HG03045 (cell line): ENCODE measurements around the gene MRPL18.
"Not testable (repeated sequence)": the region's sequence is repeated elsewhere in the genome, so short reads cannot be mapped to it uniquely, and the experiment has no call there.

Experiments
- ATAC-seq: cut with Tn5 transposase; IDR thresholded peaks from one replicate; pipeline ENCODE4 v1.9.1; 2021; ENCODE audit warnings: mild to moderate bottlenecking, moderate library complexity; ENCODE audit not compliant: unreplicated experiment

Gene MRPL18

DNA sequence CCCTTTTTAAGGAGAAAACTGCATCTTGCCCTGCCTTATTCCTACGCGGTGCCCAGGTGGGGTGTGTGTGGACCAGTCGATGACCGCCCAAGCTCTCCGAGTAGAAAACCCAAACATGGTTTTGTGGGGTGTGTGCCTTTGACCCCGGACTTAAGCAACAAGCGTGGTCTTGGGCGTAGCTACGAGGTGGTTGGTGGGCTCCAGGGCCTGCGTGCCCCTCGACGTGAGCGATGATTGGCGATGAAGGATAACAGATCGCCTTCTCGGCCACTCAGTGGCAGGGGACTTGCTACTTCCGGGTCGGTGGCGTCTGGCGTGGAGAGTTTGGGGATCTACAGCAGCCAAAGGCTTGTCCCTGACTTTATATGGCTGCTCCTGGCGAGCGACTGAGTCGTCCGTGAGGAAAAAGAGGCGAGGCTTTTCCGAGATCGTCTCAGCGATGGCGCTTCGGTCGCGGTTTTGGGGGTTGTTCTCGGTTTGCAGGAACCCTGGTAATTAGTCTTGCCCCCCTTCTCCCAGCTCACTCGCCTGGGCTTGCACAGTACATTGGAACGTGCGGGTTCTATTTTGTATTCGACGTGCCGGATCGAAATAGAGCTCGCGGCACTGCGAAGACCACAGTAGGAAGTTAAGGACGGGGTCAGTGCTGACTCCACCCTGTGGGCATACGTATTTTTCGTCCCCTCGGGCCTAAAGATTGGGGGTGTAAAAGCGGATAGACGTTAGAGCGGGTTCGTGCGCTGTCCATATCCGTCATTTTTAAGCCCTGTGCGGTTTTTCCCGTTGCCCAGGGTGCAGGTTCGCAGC, at the start of gene MRPL18:
Gene MRPL18 (plus strand): TSS at position 319 of the 807 bp plus-strand sequence. CDS start 121 bp downstream, at position 440.
- peak; percentile 81 for ATAC-seq

DNA sequence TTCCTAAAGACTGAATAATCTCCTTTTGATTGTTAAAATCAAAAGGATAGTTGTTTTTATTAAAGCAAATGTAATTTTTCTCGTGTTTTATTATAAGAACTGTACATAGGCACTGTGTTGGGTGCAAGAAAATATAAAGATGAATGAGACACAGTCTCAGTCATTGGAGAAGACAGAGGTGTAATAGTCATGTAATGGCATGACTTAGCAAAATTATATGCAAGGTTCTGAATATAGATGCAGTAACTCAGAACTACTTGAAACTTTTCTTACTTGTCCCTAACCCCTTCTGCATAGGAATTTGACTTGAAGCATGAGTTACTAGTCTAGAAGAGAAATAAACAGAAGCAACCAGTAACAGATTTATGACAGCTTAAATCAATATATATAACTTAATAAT, 48.1 kb upstream of the MRPL18 start:
- no peak for ATAC-seq

DNA sequence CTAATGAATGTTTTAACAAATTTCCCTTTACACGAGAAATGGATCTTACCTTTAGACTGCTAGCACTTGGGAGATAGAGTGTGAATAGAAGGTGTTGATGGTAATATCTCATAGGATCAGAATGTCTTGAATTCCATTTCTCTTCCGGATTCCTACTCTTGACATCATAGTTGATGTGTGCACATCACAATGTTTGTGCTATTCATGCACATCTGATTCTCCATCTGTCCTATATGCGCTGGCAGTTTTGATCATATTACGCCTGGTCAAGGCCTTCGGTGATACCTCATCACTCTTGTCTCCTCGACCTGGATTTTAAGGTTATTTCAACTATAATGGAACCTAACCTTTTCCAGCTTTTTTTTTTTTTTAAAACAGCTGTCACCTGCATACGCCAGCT, 45.2 kb upstream of the MRPL18 start:
- no peak for ATAC-seq

DNA sequence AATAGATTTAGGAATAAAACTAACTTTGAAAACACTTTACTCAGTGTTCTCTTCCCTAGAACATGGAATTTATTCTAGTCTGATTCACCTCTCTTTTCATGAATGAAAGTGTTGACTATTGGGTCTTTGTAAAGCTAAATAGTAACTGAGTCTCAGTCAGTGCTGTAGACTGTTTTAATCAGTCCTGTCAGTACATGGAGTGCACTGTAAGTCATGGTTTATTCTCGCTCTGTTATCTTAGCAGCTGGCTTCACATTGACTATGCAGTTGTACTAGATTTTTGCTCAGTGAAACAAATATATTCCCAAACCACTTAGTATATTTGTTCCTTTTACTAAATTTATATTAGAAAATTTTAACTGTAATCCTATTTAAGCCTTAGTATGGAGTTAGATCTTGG, 43.5 kb upstream of the MRPL18 start:
- ATAC-seq: no peak

DNA sequence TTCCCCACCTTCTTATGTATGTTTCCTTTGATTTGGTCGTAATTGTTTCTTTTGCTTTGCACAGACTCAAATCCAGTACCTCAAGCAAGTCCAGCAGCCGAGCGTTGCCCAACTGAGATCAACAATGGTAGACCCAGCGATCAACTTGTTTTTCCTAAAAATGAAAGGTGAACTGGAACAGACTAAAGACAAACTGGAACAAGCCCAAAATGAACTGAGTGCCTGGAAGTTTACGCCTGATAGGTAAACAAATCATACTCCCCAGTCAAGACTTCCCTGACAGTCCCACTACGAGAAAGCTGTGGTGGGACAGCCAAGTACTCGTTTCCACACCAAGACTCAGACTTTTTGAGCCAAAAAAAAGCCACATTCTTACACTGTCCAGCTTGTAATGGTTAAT, 42.1 kb upstream of the MRPL18 start:
- ATAC-seq: not testable (repeated sequence)

DNA sequence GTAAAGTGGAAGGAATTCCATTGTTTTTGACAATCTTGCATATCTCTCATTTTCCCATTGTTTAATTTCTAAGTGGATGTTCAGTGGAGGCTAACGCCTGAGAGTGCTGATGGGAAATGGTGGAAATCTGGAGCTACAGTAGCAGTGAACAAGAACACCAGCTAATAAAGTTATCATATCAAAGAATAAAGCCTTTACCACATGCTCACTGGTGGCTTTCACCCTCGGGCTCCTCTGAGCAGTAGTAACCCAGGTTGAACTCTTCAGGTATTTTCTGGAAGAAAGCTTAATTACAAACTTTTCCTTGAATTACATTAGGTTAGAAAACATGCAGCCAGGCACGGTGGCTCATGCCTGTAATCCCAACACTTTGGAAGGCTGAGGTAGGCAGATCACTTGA, 38.8 kb upstream of the MRPL18 start:
- ATAC-seq: no peak

DNA sequence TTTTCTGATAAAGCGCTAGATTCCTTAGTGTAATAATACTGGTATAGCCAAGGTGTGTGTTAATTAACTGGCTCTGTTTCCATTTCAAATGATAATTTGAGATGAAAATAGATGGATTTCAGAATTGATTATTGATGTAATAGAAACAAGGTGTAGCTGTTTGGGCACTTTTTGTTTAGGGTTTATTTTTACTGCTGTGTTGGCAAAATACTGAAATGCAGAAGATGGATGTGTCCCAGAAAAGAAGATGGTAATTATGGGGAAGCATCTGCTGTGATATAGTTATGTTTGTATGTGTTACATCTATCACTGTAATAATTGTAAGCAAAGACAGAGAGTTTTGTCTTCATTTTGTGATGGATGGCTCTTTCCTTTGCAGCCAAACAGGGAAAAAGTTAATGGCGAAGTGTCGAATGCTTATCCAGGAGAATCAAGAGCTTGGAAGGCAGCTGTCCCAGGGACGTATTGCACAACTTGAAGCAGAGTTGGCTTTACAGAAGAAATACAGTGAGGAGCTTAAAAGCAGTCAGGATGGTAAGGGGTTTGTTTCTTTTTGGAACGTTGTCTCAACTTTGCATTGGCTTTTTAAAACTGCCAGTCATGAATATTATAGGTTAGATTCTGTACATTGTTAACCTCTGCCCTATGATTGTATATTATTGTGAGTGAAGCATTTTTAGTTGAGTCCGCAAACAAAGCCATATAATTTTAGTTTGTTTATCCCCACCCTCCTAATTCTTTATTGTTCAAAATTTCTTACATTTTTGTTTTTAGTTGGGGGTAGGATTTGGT, 37.0 kb upstream of the MRPL18 start:
- no peak for ATAC-seq

DNA sequence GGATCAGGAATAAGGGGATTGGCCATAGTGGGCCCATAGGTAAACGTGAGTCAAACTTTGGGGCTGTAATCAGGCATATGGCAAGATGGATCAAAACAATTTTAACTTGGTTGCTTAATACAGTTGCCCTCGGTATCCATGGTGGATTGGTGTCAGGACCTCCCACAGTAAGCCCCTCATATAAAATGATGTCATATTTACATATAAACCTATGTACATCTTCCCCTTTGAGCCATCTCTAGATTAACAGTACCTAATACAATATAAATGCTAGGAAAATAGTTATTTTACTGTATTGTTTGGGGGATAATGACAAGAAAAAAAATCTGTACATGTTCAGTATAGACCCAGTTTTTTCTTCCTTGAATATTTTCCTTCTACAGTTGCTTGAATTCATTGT, 35.9 kb upstream of the MRPL18 start:
- no peak for ATAC-seq

DNA sequence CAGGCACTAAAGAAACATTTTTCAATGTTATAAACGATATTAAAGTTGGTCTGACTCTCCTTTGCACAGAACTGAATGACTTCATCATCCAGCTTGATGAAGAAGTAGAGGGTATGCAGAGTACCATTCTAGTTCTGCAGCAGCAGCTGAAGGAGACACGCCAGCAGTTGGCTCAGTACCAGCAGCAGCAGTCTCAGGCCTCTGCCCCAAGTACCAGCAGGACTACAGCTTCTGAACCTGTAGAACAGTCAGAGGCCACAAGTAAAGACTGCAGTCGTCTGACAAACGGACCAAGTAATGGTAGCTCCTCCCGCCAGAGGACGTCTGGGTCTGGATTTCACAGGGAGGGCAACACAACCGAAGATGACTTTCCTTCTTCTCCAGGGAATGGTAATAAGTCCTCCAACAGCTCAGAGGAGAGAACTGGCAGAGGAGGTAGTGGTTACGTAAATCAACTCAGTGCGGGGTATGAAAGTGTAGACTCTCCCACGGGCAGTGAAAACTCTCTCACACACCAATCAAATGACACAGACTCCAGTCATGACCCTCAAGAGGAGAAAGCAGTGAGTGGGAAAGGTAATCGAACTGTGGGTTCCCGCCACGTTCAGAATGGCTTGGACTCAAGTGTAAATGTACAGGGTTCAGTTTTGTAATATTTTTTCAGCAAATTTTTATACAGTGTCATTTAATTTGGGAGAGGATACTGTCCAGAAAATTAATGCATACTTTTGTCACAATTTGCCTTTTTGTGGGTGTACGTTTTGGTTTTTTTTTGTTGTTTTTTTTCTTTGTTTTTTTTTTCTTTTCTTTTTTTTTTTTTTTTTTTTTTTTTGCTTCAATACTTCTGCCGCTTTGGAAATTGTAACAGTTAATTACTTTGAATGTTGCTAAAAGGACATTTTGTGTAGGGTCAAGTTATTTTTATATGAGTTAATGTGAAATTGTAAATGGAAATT, 35.0 kb upstream of the MRPL18 start:
- ATAC-seq: no peak

DNA sequence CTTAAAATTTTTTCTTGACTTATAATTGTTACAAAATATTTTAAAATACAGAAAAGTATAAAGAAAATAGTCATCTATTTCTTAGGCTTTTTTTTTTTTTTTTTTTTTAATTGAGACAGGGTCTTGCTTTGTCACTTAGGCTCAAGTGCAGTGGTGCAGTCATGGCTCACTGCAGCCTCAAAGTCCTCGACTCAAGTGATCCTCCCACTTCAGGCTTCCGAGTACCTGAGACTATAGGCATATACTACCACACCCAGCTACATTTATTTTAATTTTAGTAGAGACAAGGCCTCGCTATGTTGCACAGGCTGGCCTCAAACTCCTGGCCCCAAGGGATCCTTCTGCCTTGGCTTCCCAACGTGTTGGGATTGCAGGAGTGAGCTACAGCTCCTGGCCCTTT, 33.8 kb upstream of the MRPL18 start:
- ATAC-seq: no peak

DNA sequence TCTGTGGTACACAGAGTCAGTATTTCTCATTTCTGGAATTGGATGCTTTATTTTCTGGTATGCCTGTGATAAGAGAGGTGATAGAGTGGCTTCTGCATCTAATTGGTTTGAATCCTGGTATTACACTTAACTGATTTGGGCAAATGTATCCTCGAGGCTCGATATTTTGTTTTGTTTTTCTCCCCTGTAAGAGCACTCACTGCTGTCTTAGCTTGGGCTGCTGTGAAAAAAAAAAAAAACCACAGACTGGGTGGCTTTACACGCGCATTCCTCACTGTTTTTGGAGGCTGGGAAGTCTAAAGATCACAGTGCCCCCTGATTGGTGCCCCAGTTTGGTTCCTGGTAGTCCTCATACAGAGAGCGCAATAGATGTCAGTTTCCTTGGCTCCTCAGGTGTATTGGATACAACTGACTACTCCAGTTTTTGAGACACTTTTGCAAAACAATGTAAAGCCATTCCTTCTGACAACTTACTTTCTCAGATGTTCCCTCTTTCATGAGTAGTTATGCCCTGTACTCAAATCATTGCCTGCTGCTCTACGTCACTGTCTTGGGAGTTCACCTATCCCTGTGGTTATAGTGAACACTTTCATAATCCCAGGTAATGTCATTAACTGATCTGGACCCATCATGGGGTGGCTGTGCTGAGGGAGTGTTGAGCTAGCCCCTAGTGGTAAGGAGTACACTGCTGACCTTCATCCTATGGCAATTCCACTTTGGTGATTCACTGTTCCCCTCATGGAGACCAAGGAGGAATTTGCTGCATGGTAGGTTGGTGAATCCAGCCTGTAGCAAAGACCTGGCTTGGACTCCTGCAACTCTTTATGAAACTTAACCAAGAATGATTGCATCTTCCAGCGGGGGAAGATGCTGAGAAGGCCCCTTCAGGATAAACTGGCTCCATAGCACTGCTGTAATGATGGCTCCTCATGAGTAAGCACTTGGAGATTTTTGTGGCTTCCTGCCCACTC, 32.0 kb upstream of the MRPL18 start:
- ATAC-seq: no peak

DNA sequence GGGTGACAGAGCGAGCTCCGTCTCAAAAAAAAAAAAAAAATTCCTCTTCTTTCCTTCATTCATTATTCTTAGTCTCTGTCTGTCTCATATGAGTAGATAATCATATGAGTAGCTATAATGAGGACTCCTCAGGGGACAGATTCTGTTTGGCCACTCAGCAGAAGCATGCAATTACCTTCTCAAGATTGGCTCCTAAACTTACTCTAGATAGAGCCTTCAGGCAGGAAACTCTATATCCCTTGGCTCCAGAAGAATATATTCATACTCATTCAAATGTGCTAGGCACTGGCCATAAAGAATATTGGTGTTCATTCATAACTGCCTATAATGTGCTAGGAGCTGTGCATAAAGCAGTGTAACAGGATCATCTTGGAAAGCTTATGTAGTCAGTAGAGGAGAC, 30.6 kb upstream of the MRPL18 start:
- no peak for ATAC-seq

DNA sequence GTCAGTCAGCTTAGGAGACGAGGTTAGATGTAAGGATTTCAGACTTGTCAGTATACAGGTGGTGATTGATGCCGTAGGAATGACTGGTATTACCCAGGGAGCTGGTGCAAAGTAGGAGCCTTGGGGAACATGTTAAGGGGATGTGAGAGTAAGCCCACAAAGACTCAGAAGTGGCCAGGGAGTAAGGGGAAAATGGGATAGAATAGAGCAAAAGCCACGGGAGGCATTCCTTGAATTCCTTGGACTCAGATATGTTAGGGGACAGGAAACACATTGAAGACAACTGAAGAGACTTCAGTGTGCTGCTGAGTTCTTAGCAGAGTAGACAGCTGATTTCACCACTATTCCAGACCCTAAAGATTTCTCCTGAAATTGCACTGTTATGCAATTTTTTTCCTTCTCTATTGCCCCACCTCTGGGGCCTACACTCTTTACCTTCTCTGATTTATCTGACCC, 29.6 kb upstream of the MRPL18 start:
- no peak for ATAC-seq

DNA sequence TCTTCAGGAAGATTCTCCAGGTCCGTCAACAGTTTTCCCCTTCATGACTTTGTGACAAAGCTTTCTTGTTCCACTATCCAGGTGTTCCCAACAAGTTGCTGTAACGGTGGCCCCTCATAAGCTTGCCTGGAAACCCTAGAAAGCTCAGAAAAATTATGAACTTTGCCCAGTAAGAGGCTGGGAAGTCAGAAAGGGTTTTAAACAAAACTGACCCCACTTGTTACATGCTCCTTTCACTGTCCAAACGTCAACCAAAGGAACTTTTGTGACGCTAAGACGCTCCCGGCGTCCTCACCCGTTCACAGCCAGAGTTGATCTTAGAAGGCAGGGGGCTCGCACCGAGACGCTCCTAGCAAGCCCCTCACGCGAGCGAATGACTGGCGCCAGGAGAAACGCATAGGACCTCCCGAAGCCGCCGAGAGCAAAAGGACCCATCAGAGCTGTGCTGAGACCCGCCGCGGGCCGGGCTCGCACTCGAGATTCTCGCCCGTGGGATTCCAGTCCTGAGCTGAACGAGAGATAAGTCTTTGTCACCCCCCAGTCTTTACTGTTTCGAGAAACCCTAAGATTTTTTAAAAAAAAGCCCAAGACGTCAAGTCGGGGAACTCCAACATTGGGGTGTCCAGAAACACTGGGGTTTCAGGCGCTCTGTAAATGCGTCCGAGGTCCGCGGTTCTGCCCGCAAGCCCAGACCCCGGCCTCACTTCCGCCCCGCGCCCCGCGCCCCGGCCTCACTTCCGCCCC, 29.0 kb upstream of the MRPL18 start:
- ATAC-seq: no peak

DNA sequence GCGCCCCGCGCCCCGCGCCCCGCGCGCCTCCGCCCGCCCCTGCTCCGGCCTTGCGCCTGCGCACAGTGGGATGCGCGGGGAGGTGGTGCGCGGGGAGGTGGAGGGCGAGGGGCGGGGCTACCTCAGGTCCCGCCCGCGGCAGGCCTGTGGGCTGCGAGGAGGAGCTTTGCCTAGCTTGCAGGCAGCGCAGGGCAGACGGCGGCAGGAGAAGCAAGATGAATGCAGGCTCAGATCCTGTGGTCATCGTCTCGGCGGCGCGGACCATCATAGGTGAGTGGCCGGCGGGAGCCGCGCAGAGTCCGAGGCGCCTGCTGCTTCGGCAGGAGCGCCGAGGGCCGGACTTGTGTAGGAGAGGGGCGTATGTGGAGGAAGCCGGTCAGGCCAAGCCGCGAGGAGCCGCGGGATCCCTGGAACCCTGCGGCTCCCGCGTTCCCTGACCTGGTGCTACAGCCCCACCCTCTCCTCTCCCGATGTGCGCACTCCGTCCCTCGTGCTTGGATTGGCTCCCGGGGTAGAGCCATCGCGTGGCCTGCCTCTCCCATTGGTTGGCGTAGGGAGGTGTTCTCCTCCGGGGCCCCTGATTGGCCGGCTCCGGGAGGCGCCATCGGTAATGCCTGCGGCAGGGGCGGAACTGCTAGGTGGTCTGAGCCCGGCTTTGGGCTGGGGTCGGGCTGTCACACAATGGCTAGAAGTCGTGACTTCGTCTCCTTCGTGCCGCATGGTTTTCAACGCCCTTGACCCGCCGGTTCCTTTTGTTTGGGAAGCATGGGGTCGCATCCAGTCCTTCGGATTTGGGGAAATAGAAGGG, 28.2 kb upstream of the MRPL18 start, which contains the start of gene ACAT2:
Gene ACAT2 (plus strand): TSS at position 173 of the 808 bp plus-strand sequence. CDS start 43 bp downstream, at position 216.
- ATAC-seq: peak; percentile 99

DNA sequence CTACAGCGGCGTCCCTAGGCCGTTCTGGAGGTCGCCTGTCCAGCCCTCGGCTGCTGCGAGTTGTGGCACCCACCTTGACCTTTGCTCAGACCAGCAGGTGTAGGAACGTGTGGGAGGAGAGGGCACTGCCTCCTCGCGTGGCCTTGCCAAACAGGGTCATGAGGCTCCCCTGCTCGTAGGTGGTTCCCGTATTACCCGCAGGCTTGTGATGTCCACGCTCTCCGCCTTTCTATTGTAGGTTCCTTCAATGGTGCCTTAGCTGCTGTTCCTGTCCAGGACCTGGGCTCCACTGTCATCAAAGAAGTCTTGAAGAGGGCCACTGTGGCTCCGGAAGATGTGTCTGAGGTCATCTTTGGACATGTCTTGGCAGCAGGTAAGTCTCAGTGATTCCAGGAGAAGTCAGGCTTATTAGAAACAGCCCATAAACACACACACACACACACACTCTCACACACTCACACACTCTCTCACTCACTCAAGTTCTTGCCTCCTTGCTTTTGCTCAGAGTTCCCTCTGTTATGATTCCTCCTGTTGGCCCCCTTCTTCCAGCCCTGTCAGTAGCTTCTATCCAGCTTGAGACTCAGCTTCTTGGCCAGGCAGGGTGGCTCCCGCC, 27.5 kb upstream of the MRPL18 start:
- ATAC-seq: peak; percentile 9

DNA sequence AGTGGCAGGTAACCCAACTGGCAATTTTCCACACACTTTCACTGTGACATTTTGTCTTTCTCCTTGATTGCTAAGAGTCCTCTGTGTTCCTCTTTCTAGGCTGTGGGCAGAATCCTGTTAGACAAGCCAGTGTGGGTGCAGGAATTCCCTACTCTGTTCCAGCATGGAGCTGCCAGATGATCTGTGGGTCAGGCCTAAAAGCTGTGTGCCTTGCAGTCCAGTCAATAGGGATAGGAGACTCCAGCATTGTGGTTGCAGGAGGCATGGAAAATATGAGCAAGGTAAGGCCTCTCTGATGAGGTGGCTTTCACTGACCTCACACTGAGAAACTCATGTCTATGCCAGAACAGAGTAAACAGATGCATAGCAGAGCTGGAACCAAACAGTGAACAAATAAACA, 23.4 kb upstream of the MRPL18 start:
- no peak for ATAC-seq

DNA sequence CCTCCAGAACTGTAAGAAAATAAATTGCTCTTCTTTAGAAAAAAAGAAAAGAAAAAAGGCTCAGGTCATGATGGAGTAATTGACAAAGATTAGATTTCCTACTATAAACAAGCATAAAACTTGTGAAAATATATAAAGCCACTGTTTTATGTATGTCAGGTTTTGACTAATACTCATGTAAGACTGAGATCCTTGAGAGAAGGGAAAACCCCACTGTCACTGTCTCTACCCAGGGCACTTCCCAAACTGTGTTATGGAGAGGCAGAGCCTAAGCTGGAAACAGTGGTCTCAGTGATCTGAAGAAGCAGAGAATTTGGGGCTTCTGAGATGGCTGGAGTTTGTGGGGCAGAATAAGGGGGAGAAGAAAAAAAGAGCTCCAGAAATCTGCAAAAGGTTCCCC, 20.8 kb upstream of the MRPL18 start:
- no peak for ATAC-seq
